GM19468 (cell line): ENCODE results near the gene RTN4.
A peak's percentile ranks its signal among the peaks of the same experiment; 100 is the strongest.
"Not testable (repeated sequence)": the region's sequence is repeated elsewhere in the genome, so short reads cannot be mapped to it uniquely, and the experiment has no call there.

Experiments used
- ATAC-seq: cut with Tn5 transposase; IDR thresholded peaks from one replicate; pipeline ENCODE4 v1.9.1; 2021; ENCODE audit warnings: mild to moderate bottlenecking, moderate library complexity, moderate number of reproducible peaks; ENCODE audit not compliant: unreplicated experiment; ENCODE audit errors: extremely low read depth

RTN4 gene

DNA sequence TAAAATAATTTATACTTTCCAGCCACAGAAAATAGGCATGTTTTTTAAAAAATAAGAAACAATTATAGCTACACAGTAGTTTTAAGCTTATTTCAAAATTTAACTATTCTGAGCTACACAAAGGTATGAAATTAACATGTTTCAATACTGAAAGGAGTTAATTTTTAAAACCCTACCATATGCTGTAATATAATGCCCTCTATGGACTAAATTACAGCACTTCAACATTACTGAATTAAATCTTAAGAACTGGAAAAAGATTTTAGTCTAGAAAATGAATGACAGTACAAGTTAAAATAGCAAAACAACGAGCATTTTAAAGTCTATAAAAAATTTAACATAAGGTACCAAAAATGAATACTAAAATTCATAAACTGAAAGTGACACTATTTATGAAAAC, 36.3 kb downstream of the RTN4 start:
- ATAC-seq: no peak

DNA sequence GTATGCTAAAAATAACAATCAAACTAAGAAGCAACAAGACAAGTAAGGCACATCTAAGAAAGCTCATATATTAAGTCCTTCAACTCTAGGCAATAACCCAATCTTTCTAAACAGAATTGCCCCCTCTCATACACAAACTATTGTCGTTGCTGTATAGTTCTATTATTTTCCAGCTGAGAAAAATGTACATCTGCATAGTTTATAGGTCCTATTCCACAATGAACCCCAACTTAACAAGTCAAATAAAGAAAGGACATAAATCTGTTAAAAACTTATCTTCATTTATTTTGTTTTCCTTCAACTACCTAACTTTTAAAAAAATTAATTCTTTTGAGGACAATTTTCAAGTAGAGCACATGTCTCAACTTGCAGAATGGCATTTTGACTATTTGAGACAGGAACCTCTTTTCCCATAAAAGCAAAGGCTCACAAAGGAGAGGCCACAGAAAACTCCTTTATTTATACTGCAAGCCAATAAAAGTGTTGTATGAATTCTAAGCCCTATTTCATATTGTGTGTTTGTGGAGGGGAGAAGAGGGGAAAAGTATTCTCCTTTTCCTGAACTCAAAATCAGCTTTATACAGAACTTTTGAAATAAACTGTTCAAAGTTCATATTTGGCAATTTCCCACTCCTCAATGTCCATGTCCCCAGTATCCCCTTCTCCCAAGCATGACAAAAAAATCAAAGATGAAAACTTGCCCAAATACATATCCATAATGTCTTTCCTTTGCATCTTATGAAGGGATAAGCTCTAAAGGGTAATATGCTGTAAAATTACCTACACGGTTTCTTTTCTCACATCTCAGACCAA, 37.4 kb downstream of the RTN4 start:
- ATAC-seq: no peak

DNA sequence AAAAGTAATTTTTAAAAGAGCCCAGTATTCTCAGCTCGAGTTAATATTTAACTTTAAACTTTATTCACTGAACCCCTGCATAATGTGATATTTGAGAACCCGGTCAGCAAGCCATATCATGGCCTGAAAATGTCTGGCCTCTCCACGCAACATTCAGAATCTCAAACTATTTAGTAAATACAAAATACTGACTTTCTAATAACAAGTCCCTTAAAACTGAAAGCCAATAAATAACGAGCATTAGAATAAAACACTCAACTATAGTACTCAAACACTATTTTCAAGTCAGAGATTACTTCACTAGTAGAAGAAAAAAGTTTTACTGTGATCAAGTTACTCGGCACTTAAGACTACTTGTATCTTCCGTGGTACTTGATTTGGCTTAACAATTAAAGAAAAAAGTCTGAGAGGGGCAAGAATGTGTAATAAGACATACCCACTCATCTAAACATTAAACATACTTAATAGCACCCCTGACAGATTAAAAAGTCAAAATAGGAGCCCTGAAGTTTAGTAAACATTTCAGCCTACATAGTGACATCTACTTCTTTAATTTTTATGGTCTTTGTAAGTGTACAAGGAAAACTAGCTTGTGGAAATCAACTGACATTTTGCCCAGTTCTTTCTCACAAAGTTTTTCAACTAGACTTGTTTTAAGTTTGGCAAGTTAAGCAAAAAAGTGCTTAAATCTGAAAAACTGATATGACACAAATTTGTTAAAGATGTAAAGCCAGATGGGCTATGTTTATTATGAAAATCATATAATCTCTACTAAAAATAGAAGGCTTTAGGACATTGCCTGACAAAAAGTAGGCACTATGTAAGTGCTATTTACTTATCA, 38.2 kb downstream of the RTN4 start:
- ATAC-seq: no peak

DNA sequence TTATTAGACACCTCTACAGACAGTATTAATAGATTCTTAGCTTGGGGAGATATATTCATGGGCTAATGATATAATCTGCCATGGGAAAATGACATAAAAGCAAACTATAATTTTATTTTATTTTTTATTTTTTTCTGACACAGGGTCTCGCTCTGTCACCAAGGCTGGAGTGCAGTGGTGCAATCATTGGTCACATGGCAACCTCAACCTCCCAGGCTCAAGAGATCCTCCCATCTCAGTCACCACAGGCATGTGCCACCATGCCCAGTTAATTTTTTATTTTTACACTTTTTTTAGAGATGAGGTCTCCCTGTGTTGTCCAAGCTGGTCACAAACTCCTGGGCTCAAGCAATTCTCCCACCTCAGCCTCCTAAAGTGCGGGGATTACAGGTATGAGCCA, 39.3 kb downstream of the RTN4 start:
- no peak for ATAC-seq

DNA sequence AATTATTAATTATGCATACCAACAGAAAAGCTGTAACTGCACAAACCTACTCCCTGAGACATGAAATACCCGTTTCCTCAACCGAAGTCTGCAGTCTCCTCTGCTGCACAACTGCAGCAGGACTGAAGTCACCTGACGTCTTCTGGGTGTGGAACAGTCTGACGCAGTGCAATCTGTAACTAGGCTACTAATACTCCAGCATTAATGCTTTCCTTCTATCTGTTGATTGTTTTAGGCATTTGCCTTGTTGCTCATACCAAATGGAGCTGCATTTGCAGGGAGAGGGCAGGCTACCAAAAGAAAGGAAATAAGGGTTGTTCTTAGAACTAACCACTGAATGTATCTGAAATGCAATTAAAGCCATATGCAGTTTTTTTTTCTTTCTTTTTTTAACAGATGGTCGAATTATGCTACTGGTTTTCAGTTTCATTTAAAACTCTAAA, 40.1 kb downstream of the RTN4 start:
- ATAC-seq: peak; percentile 88

DNA sequence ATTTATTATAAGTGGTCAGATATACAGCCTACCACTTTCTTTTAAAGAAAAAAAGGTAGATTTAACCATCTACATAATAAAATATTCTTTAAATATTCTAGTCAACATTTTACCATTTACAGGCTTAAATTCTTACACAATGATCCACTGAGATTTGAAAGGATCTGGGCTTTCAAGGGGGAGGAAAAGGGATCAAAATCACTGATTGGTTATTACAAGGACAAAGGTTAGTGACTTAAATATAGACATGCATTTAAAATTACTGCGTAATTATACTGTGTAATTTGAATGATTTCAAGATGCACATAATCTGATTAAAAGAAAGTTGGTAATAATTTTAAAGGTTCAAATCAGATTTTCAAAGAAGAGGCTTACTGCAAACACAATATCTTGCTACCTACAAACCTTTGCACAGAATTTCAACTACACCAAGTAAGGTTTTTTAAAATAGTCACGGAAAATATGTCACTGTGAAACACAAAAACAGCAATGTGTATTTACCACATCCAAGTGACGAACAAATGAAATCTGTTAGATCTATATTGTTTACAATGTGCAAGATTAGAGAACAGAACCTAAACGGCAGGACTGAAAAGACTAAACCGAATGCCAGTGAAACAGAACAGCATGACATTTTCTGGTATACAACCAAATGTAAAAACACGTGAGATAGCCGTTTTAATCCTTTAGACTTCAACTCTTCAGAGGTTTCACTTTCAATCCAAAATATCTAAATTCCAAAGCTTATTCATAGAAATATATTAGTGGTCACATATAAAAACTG, 40.8 kb downstream of the RTN4 start:
- no peak for ATAC-seq

DNA sequence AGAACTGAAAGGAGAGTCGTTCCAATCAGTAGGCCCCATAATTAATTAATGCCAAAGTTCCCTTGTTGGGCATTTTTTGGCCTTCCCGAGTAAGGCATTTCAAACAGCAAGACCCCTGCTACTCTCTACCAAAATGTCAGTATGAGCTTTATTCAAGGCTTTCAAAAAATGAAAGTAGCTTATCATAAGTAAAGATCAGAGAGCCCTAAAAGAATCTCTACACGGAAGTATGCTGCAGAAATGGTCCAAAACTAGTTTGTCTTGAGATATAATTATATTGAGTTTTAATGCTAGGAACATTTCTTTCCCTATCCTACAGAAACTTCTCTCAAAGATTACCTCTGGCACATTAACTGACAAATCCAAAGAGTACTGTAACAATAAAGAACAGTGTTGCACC, 43.9 kb downstream of the RTN4 start:
- ATAC-seq: no peak

DNA sequence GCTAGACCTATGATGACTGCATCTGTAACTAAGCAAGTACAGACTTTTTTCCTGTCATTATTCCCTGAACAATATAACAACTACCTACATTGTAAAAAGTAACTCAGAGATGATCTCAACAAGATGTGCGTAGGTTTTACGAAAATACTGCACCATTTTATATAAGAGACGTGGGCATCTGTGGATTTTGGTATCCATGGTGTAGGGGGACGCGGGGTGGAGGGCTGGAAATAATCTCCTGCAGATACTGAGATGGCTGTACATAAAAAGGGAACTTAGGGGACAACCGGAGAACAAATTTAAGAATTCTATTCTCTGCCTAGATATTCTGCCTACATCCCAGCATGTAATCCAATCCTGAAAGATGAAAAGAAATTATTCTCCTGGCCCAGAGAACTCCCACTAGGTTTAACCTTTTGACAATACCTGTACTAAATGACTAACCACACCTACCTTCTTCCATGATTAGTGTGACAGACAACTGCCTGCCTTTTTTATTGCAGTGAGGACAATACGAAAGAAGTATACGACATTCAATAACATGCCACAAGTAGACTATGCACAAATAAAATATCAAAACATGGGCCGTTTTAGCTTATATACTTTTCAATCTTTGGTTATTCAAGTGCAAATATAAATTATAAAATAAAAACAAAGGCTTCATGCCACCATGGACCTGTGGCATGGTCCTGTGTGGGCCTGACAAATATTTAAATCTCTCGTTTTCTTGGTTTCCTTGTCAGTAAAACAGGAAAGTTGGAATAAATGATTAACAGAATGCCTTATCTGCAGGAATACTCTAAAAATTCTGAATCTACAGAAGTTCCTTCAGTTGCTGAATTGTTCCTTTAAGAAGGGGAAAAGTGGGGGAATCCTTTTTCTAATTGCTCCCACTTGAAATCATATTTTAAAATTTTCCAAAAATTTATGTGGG, 46.3 kb downstream of the RTN4 start:
- ATAC-seq: no peak

DNA sequence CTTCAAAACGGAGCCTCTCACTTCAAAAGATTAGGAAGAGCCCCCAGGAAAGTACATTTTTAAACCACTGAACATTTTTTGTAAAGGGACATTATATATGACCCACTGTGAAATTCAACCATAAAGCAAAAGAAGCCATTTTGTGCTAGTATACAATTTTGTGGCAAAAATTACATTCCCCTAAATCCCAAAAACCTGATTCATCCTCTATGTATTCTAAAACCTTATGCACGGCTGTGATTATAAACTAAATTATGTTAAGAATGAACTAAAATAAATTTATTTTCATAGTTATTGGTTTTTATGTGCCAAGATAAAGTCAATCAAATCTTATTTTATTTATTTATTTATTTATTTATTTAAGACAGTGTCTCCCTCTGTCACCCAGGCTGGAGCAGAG, 48.5 kb downstream of the RTN4 start:
- ATAC-seq: no peak

DNA sequence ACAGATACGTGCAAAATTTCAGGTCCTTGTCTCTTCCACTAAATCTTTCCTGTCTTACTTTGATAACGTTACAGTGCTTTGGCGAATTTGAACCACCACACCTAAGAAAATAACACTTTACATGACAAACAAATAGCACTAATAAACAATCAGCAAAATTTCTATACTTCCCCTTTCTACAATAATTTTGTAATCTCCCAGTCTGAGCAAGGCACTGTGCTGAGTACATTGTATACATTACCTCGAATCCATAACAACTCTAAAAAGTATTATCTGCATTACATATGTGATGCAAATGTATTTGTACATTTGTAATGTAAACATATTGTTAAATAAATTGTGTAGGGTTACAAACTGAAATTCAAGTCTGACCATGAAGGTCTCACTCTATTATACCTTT, 49.9 kb downstream of the RTN4 start:
- no peak for ATAC-seq

DNA sequence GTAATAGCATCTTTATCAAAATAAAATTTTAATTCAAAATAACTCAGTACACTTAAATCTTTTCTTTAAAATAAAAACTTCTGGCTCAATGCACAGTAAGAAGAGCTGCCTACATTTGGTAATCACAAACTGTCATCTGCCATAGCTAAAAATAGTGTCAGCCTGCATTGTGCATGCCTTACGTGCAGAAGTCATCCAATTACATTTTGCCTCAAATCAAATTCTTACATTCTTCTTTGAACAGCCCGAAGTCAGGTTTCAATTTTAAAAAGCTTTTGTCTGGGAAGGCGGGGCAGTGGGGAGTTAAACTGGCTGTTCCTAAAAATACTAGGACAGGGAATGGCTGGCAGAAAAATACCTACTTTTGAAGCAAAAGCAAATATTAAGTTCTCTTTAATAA, 51.1 kb downstream of the RTN4 start:
- no peak for ATAC-seq

DNA sequence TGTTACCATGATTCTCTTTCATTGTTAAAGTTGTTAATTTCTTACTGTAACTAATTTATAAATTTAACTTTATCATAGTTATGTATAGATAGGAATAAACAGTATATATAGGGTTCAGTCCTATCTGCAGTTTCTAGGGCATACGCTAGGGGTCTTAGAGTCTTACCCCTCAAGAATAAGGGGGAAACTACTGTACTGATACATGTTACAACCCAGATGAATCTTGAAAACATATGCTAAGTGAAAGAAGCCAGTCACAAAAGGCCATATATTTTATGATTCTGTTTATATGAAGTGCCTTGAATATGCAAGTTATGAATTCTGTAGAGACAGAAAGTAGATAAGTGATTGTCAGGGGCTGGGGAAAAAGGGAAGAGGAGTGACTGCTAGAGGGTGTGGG, 52.4 kb downstream of the RTN4 start:
- no peak for ATAC-seq

DNA sequence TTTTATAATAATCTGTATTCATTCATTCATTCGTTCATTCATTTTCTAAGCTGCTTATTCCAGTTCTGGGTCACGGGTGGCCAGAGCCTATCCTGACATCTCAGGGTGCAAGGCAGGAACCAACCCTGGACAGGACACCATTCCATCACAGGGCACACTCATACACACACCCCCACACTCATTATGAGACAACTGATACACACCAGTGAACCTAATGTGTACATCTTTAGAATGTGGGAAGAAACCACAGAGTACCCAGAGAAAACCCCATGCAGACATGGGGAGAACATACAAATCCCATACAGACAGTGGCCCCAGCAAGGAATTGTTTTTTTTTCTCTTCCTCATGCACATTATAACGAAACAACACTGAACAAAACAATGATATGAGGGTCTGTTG, 54.7 kb downstream of the RTN4 start:
- ATAC-seq: no peak

DNA sequence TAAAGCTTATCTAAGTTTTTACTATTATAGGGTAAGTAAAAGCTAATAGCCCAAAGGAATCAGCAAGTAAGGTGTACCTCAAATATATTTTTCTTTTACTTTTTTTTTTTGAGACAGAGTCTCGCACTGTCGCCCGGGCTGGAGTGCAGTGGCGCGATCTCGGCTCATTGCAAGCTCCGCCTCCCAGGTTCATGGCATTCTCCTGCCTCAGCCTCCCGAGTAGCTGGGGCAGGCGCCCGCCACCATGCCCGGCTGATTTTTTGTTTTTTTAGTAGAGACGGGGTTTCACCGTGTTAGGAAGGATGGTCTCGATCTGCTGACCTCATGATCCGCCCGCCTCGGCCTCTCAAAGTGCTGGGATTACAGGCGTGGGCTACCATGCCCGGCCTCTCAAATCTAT, 59.6 kb downstream of the RTN4 start:
- not testable (repeated sequence) for ATAC-seq

DNA sequence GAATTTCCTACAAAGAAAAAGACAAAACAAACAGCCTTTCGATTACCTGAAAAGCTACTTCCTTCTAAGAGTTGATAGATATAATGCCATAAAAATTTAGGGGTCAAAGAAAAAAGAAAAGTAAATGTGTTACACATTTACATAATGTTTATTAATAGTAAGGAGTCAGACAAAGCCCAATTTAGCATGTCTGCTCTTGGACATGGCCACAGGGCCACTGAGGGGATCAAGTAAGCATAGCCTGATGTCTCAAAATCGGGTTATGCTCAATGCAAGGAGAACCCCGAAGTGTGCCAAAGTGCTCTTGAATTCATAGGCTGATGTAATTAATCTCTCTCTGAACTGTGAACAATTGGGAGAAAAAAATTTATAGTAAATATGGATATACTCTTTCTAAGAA, 61.6 kb downstream of the RTN4 start:
- no peak for ATAC-seq

DNA sequence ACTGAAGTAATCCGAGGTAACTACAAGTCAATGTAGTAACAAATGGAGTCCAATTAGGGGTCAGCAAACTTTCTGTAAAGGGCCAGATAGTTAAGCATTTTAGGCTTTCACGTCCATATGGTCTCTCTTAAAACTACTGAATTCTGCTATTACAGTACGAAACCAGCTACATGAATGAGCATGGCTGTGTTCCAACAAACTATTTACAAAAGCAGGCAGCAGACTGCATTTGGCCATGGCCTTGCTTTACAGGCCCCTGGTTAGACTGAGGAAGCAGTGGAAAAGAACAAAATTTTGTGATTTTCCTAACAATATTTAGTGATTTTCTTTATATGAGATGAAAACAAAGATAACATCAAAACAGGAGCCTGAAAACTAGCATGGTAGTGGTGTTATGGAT, 64.0 kb downstream of the RTN4 start:
- no peak for ATAC-seq

DNA sequence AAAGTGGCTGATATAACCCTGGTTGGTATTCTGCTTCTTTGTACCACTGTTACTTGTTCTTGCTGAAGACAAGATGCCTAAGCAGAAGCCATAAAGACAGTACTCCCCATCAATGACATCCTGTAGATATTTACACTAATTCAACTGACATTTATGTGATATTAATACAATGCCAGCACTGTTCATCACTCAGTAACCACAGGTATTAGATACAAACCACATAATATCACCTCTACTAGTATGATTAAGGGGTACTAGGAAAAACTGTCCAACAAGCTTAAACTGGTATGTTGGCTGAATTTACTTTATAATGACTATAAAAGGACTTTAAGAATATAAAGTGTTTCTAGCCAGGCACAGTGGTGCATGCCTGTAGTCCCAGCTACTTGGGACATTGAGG, 65.8 kb downstream of the RTN4 start:
- ATAC-seq: no peak

DNA sequence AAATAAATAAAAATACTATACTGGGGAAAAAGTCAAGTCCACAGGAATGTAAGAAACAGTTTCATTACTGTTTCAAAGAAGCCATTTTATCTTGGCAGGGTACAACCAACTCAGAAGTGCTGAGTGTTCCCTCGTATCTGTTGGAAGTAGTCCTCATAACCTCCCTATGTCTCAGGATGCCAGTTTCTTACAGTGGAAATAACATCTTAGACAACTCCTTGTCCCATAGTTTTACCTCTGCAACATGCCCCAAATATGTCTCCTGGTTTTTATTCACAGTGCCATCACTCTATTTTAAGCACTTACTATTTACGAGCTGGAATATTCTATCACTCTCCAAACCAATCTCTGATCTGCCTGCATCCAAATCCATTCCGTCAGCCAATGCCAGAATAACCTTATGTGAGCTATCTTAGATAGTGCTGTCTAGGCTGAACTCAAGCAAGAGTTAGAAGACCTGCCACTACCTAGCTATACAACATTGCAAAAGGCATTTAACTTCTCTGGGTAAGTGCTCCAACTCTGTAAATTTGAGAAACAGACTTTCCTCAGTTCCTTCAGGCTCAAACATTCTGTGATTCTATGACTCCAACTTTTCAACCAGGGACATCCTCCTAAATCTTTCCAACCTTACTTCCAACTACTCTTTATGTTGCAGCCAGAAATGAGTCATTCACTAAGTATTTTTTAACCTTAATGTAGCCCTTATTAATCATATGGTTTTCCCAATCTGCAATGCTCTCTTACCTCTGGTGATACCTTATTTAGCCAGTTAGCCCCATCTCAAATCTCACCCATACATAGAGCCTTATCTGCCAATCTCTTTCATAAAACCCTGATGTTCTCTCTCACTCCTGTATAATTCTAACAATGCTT, 66.7 kb downstream of the RTN4 start:
- no peak for ATAC-seq

DNA sequence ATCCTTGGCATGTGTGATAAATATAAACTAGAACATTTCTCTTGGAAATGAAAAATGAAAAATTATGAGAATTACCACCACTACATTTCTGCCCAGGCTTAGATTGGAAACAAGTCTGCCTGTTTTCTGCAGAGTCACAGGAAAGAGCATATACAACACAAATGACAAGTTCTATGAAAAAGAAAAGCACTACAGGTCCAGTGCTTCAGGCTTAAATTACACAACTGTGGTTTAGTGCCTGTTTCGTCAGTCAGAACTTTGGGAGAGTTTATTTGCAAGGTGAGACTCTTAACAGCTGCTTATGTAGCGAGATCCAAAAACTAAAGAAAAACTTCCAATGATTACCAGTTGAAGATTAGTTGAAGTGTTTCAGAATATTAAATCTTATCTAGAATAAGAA, 68.9 kb downstream of the RTN4 start:
- ATAC-seq: no peak
